Memory B cell (primary cell): ENCODE data around the gene CTNNA3.
"Not testable (repeated sequence)": the region's sequence is repeated elsewhere in the genome, so short reads cannot be mapped to it uniquely, and the experiment has no call there.

Source experiments
- ATAC-seq: fragments of 150-1000 bp; cut with Tn5 transposase; 2 replicates; pipeline ENCODE4 v1.10.0; 2021; ENCODE audit warnings: low read depth, mild to moderate bottlenecking, moderate library complexity
- DNase-seq, 2 donors: peaks; one replicate each; pipeline ENCODE4 v3.0.0; 2022; ENCODE audit warnings: low spot score in 2 of 2
- H3K27ac Mint-ChIP-seq: one replicate; pipeline ENCODE4 v1.8.0; 2022; ENCODE audit warnings: mild to moderate bottlenecking, moderate library complexity, mixed read lengths
- H3K27me3 Mint-ChIP-seq: one replicate; pipeline ENCODE4 v1.8.0; 2022; ENCODE audit warnings: mixed read lengths
- H3K36me3 Mint-ChIP-seq: one replicate; pipeline ENCODE4 v1.8.0; 2022; ENCODE audit warnings: mild to moderate bottlenecking, mixed read lengths
- H3K4me1 Mint-ChIP-seq: one replicate; pipeline ENCODE4 v1.8.0; 2022; ENCODE audit warnings: mixed read lengths
- H3K4me3 Mint-ChIP-seq: one replicate; pipeline ENCODE4 v1.8.0; 2022; ENCODE audit warnings: mild to moderate bottlenecking, moderate library complexity, mixed read lengths
- H3K9me3 Mint-ChIP-seq: one replicate; pipeline ENCODE4 v1.8.0; 2022; ENCODE audit warnings: mixed read lengths

CTNNA3 gene

DNA sequence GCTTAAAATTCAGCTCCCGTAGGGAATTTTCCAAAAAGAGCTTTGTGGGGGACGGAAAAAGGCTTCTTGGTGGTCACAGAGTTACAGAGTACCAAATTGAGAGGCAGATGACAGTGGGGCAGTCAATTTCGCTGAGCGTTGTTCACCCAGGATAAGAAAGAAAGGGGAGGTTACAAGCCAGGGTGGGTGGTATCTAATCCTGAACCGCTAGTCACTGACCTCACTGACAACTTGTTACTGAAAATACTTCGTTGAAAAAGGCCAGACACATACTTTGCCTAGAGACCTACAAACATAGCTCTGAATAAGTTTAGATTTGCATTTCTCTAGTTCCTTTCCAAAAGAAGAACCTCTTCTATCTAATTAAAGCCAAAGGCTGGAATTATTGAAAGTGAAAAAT is at the start of gene CTNNA3:
TSS of gene CTNNA3 (minus strand) at position 167 of the 400 bp plus-strand sequence.
- DNase-seq (no peak), ATAC-seq (no peak)
- Mint-ChIP-seq H3K36me3 (peaks cover 2% of the 10 kb centered on the region), H3K27me3 (peaks cover 15% of the 10 kb centered on the region), H3K27ac (no peak within 1 kb of the TSS), H3K4me3 (no peak within 1 kb of the TSS), H3K4me1 (no peaks in the 10 kb centered on the region), H3K9me3 (no peaks in the 10 kb centered on the region)

DNA sequence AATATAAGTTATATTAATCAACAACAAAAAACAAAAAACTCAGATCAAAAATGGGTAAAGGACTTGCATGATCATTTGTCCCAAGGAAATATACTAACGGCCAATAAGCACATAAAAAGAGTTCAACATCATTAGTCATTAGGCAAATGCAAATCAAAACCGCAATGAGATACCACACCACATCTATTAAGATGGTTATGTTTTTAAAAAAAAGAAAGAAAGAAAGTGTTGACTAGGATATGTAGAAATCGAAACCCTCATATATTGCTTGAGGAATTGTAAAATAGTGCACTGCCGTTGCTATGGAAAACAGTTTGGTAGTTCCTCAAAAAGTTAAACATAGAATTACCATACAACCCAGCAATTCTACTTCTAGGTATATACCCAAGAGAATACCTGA is 39.4 kb upstream of the CTNNA3 start:
- peaks cover 10% of the 10 kb centered on the region for H3K4me1 Mint-ChIP-seq
- H3K4me3 Mint-ChIP-seq, result no peak overlapping the region
- no peak for DNase-seq
- peaks cover 7% of the 10 kb centered on the region for H3K27me3 Mint-ChIP-seq
- H3K9me3 Mint-ChIP-seq, result peaks cover 3% of the 10 kb centered on the region
- ATAC-seq, result peak; percentile 88
- H3K27ac Mint-ChIP-seq, result peak overlapping the region; percentile 40
- peaks cover 1% of the 10 kb centered on the region for H3K36me3 Mint-ChIP-seq

DNA sequence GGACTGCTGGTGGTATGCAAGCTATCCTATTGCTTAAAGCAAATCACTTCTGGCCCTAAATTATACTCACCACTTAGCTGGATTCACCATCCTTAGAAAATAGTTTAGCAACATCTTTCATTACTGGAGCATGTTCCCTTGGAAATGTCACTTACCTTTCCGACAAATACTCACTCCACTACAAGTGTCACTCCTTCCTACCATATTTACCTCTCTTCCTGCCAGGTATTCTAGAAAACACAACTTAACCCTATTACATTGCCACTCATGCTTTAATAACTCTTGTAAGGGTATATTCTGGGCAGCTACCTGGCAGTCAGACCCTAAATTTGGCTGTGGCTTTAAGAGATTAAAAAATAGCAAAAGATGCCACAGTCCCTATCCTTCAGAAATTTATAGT is 37.5 kb upstream of the CTNNA3 start:
- peaks cover 7% of the 10 kb centered on the region for H3K27me3 Mint-ChIP-seq
- ATAC-seq (no peak), DNase-seq (no peak)
- H3K4me3 Mint-ChIP-seq, result no peak overlapping the region
- H3K9me3 Mint-ChIP-seq, result peaks cover 1% of the 10 kb centered on the region
- H3K36me3 Mint-ChIP-seq, result no peaks in the 10 kb centered on the region
- H3K27ac Mint-ChIP-seq, result no peak overlapping the region
- peaks cover 10% of the 10 kb centered on the region for H3K4me1 Mint-ChIP-seq

DNA sequence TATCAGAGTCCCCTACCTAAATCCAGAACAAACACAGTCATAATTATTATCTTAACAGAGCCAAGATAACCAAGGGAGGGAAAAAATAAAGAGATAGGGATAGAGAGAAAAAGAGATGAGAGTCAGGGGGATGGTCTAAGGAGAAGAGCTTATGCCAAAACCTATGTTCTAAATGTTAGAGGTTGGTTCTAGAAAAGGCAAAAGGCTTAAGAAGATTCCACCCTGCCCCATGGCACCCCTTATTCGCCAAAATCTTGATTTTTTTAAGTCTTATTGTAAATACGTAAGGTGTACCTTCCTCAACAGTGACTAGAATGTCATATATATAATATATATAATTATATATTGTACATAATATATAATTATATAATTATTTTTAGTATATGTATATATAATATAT is 29.6 kb upstream of the CTNNA3 start:
- peaks cover 2% of the 10 kb centered on the region for H3K27me3 Mint-ChIP-seq
- peaks cover 4% of the 10 kb centered on the region for H3K4me1 Mint-ChIP-seq
- DNase-seq, result no peak
- H3K4me3 Mint-ChIP-seq, result no peak overlapping the region
- H3K36me3 Mint-ChIP-seq, result no peaks in the 10 kb centered on the region
- H3K27ac Mint-ChIP-seq, result no peak overlapping the region
- no peaks in the 10 kb centered on the region for H3K9me3 Mint-ChIP-seq
- no peak for ATAC-seq

DNA sequence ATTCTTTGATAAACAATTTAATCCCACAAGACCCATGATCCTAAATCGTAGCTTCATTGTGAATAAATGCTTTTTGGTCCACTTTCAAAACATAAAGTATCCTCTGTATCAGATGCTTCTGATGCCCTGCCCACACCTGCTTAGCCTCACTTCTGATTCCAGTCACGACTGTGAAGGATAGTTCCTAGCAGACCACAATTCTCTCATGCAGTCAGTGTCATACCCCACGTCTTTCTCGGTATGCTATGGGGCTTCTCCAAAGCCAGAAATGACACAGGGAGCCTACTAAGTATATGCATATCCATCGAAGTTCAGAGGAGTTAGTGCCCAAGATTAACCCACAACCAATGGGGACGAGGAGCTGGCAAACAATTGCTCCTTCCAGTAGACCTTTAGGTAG is 27.6 kb upstream of the CTNNA3 start:
- H3K27me3 Mint-ChIP-seq, result no peaks in the 10 kb centered on the region
- H3K4me1 Mint-ChIP-seq, result peaks cover 4% of the 10 kb centered on the region
- H3K4me3 Mint-ChIP-seq, result no peak overlapping the region
- H3K9me3 Mint-ChIP-seq, result no peaks in the 10 kb centered on the region
- DNase-seq (no peak), ATAC-seq (no peak)
- H3K36me3 Mint-ChIP-seq, result no peaks in the 10 kb centered on the region
- H3K27ac Mint-ChIP-seq, result no peak overlapping the region

DNA sequence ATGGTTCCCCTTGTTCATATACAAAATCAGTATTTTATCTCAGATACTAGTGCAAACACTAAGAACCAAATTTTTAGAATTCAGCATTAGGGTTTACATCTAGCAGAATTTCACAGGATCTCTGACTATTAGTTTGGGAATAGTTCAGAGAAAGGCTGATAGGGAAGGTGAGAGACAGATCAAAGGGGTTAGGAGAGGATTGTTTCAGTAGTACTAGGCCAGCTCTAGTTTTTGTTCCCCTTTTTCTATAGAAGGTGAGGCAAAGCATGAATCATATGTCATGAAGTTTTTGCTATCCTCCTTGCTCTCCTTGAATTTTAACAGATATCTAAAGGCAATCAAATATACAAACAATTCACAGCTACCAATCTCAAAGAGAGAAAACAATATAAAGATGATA is 26.1 kb upstream of the CTNNA3 start:
- no peaks in the 10 kb centered on the region for H3K36me3 Mint-ChIP-seq
- peak; percentile 62 for ATAC-seq
- no peaks in the 10 kb centered on the region for H3K27me3 Mint-ChIP-seq
- H3K4me3 Mint-ChIP-seq, result no peak overlapping the region
- H3K27ac Mint-ChIP-seq, result no peak overlapping the region
- H3K9me3 Mint-ChIP-seq, result no peaks in the 10 kb centered on the region
- H3K4me1 Mint-ChIP-seq, result peaks cover 4% of the 10 kb centered on the region
- DNase-seq, result no peak

DNA sequence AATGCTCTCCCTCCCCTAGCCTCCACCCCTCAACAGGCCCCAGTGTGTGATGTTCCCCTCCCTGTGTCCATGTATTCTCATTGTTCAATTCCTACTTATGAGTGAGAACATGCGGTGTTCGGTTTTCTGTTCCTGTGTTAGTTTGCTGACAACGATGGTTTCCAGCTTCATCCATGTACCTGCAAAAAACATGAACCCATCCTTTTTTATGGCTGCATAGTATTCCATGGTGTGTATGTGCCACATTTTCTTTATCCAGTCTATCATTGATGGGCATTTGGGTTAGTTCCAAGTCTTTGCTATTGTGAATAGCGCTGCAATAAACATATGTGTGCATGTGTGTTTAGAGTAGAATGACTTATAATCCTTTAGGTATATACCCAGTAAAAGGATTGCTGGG is 20.5 kb upstream of the CTNNA3 start:
- ATAC-seq, H3K4me3 Mint-ChIP-seq, H3K4me1 Mint-ChIP-seq, H3K9me3 Mint-ChIP-seq, H3K27me3 Mint-ChIP-seq, DNase-seq, H3K27ac Mint-ChIP-seq, H3K36me3 Mint-ChIP-seq: not testable (repeated sequence)

DNA sequence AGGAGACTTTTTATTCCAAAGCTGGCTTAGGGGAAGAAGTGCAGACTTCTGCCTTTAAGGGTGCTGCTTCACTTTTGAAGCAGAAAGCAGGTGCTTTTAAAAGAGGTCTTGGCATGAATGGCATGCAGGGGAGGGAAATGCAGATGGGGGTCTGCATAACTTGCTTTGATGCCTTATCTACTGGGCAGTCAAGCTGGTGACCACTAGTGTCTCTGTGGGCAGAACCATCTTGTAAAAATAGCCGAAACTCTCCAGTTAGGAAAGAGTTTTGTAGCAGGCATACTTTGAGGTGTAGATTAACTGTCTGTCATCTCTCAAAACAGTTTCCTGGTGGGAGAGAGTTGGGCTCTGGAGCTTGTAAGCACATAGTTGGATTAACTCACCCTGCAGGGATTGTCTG is 9.9 kb upstream of the CTNNA3 start:
- DNase-seq, result no peak
- ATAC-seq, result no peak
- H3K27ac Mint-ChIP-seq, result no peak overlapping the region
- no peak overlapping the region for H3K4me3 Mint-ChIP-seq
- H3K9me3 Mint-ChIP-seq, result peaks cover 2% of the 10 kb centered on the region
- peaks cover 4% of the 10 kb centered on the region for H3K36me3 Mint-ChIP-seq
- no peaks in the 10 kb centered on the region for H3K4me1 Mint-ChIP-seq
- peaks cover 5% of the 10 kb centered on the region for H3K27me3 Mint-ChIP-seq

DNA sequence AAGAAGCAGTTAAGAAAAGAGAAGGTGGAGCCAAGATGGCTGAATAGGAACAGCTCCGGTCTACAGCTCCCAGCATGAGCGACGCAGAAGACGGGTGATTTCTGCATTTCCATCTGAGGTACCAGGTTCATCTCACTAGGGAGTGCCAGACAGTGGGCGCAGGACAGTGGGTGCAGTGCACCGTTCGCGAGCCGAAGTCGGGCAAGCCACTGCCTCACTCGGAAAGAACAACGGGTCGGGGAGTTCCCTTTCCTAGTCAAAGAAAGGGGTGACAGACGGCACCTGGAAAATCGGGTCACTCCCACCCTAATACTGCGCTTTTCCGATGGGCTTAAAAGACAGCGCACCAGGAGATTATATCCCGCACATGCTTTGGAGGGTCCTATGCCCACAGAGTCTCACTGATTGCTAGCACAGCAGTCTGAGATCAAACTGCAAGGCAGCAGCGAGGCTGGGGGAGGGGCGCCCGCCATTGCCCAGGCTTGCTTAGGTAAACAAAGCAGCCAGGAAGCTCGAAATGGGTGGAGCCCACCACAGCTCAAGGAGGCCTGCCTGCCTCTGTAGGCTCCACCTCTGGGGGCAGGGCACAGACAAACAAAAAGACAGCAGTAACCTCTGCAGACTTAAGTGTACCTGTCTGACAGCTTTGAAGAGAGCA is 3.7 kb upstream of the CTNNA3 start:
- not testable (repeated sequence) for ATAC-seq, H3K36me3 Mint-ChIP-seq, H3K4me3 Mint-ChIP-seq, H3K27ac Mint-ChIP-seq, H3K4me1 Mint-ChIP-seq, DNase-seq, H3K9me3 Mint-ChIP-seq
- peaks cover 14% of the 10 kb centered on the region for H3K27me3 Mint-ChIP-seq

DNA sequence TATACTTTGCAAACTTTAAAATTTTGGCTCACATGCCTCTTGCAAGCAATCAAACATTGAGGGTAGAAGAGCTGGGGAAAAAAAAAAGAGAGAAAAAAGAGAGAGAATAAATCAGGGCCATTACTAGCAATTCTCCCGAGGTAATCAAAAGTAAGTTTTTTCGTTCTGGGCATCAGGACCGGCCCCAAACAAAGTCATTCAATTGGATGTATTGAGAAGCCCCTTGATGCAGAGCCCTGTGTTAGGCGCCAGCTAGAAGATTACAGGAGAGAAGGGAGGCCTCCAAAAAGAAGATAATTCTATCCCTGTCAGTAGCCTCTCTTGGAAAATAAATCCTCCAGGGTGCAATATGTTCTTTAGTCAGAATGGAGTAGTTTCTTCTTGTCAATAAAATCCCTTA is 2.2 kb upstream of the CTNNA3 start:
- Mint-ChIP-seq H3K27ac (no peak overlapping the region), H3K4me3 (no peak overlapping the region), H3K9me3 (no peaks in the 10 kb centered on the region), H3K4me1 (no peaks in the 10 kb centered on the region), H3K27me3 (peaks cover 16% of the 10 kb centered on the region), H3K36me3 (peaks cover 3% of the 10 kb centered on the region)
- no peak for ATAC-seq
- no peak for DNase-seq

DNA sequence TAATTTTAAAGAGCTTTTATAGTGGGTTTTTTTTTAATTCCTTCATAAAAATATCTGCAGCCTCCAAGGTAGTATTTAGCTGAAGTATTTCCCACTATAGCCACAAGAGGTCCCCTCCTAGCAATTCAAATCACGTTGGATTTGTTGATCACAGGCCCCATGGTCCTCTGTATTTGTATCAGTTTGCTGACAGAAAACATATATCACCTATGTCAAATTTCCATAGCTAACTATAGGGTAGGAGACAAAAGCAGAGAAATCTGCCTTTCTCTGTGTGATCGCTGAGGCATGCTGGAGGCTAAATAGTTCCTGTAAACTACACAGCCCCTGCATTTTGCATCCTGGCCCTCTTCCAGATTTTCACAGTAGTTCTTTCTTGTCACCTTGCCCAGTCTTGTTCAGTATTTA is 1.7 kb upstream of the CTNNA3 start:
- H3K27me3 Mint-ChIP-seq, result peaks cover 16% of the 10 kb centered on the region
- ATAC-seq, result peak; percentile 80
- no peak overlapping the region for H3K27ac Mint-ChIP-seq
- peak in 1 of 2 donors; percentile 42 for DNase-seq
- no peaks in the 10 kb centered on the region for H3K9me3 Mint-ChIP-seq
- H3K4me1 Mint-ChIP-seq, result no peaks in the 10 kb centered on the region
- no peak overlapping the region for H3K4me3 Mint-ChIP-seq
- H3K36me3 Mint-ChIP-seq, result peaks cover 3% of the 10 kb centered on the region

DNA sequence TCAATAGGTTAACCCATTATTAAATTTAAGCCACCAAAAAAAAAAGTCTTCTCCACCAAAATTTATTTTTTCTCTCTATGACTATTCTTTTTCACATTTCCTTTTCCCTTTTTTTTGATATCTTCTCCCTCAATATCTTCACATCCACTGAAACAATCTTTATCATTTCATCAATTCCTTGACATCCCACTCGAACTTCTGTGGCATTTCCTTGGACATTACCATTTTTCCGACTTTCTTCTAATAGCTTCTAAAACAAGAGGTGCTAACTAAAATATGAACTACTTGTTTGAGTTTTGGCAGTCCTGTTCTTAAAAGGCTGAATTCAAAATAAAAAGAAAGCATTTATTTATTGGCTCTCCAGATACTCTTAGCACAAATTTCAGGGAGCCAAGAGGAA is 684 bp upstream of the CTNNA3 start:
- H3K9me3 Mint-ChIP-seq, result no peaks in the 10 kb centered on the region
- DNase-seq, result no peak
- ATAC-seq, result no peak
- H3K4me1 Mint-ChIP-seq, result no peaks in the 10 kb centered on the region
- no peak overlapping the region for H3K27ac Mint-ChIP-seq
- no peak overlapping the region for H3K4me3 Mint-ChIP-seq
- H3K27me3 Mint-ChIP-seq, result peaks cover 15% of the 10 kb centered on the region
- peaks cover 3% of the 10 kb centered on the region for H3K36me3 Mint-ChIP-seq

DNA sequence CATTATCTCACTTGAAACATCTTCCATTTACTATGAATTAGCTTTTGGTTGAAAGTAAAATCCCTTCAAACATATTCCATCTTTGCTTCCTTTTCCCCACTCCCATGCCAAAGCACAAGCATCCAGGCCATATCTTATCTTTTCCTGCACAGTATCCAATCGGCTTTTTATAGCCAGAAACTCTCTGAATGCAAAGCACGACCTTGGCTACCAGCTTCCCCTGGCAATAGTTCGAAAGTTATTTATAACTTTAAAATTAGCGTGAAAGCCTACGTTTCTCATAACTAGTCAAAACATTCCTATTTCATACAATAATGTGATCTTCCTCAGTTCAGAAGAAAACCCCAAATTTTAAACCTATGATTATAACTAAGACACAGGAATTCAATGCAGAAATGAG is 440 bp downstream of the CTNNA3 start:
- no peak for DNase-seq
- H3K9me3 Mint-ChIP-seq, result no peaks in the 10 kb centered on the region
- H3K27me3 Mint-ChIP-seq, result peaks cover 13% of the 10 kb centered on the region
- ATAC-seq, result no peak
- no peaks in the 10 kb centered on the region for H3K36me3 Mint-ChIP-seq
- no peak overlapping the region for H3K27ac Mint-ChIP-seq
- no peak overlapping the region for H3K4me3 Mint-ChIP-seq
- no peaks in the 10 kb centered on the region for H3K4me1 Mint-ChIP-seq

DNA sequence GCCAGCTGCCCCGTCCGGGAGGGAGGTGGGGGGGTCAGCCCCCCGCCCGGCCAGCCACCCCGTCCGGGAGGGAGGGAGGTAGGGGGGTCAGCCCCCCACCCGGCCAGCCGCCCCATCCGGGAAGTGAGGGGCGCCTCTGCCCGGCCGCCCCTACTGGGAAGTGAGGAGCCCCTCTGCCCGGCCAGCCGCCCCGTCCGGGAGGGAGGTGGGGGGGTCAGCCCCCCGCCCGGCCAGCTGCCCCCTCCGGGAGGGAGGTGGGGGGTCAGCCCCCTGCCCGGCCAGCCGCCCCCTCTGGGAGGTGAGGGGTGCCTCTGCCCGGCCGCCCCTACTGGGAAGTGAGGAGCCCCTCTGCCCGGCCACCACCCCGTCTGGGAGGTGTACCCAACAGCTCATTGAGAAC is 4.1 kb downstream of the CTNNA3 start:
- H3K27ac Mint-ChIP-seq, H3K36me3 Mint-ChIP-seq, DNase-seq, H3K9me3 Mint-ChIP-seq, ATAC-seq, H3K4me1 Mint-ChIP-seq, H3K27me3 Mint-ChIP-seq, H3K4me3 Mint-ChIP-seq: not testable (repeated sequence)

DNA sequence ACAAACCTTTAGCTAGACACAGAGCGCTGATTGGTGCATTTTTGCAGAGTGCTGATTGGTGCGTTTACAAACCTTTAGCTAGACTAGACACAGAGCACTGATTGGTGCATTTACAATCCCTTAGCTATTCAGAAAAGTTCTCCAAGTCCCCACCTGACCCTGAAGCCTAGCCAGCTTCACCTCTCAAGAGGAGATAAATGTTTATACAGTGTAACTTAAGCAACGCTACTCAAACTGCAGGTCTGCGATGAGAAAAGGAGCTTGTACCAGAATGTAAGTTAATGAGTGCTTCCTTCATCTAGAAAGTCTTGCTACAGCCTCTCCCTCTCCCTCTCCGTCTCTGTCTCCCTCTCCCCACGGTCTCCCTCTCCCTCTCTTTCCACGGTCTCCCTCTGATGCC is 5.5 kb downstream of the CTNNA3 start:
- H3K9me3 Mint-ChIP-seq, H3K27me3 Mint-ChIP-seq, H3K27ac Mint-ChIP-seq, ATAC-seq, DNase-seq, H3K36me3 Mint-ChIP-seq, H3K4me3 Mint-ChIP-seq, H3K4me1 Mint-ChIP-seq: not testable (repeated sequence)
